Endothelial cell (in vitro differentiated cells): ENCODE measurements around the gene FAM135A. TPM values are rescaled to one million over a fixed set of nuclear protein-coding genes. Genes with fewer than 3 reads are reported as not detected.

ENCODE experiments used
- DNase-seq: peaks from one replicate; pipeline ENCODE4 v3.0.0; 2021; ENCODE audit warnings: low spot score
- H3K27ac Mint-ChIP-seq: one replicate; pipeline ENCODE4 v1.8.0; 2021; ENCODE audit warnings: mixed read lengths, inconsistent platforms; ENCODE audit not compliant: unreplicated experiment
- H3K27me3 Mint-ChIP-seq: one replicate; pipeline ENCODE4 v1.8.0; 2021; ENCODE audit warnings: mild to moderate bottlenecking, moderate library complexity, mixed read lengths, inconsistent platforms; ENCODE audit not compliant: unreplicated experiment
- H3K36me3 Mint-ChIP-seq: one replicate; pipeline ENCODE4 v1.8.0; 2021; ENCODE audit warnings: mild to moderate bottlenecking, low read depth, mixed read lengths, inconsistent platforms; ENCODE audit not compliant: unreplicated experiment
- H3K4me1 Mint-ChIP-seq: one replicate; pipeline ENCODE4 v1.8.0; 2021; ENCODE audit warnings: mild to moderate bottlenecking, mixed read lengths, inconsistent platforms; ENCODE audit not compliant: unreplicated experiment
- H3K4me3 Mint-ChIP-seq: one replicate; pipeline ENCODE4 v1.8.0; 2021; ENCODE audit warnings: mild to moderate bottlenecking, mixed read lengths, inconsistent platforms; ENCODE audit not compliant: unreplicated experiment
- H3K9me3 Mint-ChIP-seq: one replicate; pipeline ENCODE4 v1.8.0; 2021; ENCODE audit warnings: mixed read lengths, inconsistent platforms; ENCODE audit not compliant: unreplicated experiment
- total RNA-seq: library from RNA; stranded (reverse); fragmentation: NEBNext Ultra II Directional; extraction: Animal tissue kit (Norgen Biotek cat#: 25700); gene quantifications from one replicate; pipeline ENCODE4 v1.2.1, GENCODE V29; 2021; ENCODE audit not compliant: unreplicated experiment
- TF ChIP-seq, protein P1 (sequence below): fragments of 200-600 bp; sonication (generic); IDR thresholded peaks from one replicate; pipeline ENCODE4 v1.5.0; 2021; ENCODE audit warnings: antibody characterized with exemption; ENCODE audit not compliant: unreplicated experiment

Gene FAM135A
- total RNA-seq, 1 donor from 2014 or later = 31.2 TPM

DNA sequence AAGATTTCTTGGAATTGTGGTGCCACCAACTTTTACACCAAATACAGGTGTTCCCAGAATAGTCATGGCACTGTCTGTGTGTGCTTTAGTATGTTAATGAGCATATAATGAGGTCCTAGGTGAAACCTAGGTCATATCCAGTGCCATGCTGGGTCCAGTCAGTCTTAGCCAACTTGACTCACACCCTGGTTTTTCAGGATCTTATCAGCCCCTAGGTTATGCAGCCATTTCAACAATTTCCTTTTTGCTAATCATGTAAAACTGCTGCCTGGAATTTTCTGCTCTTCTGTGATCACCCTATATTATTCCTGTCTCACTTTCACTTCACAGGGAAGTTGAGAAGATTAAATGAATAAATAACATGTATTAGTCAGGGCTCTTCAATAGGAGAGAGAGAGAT lies 177.1 kb downstream of the FAM135A start:
- peaks cover 5% of the 10 kb centered on the region for H3K9me3 Mint-ChIP-seq
- H3K4me3 Mint-ChIP-seq = no peak overlapping the region
- no peak overlapping the region for H3K27ac Mint-ChIP-seq
- TF ChIP-seq, protein P1, sequence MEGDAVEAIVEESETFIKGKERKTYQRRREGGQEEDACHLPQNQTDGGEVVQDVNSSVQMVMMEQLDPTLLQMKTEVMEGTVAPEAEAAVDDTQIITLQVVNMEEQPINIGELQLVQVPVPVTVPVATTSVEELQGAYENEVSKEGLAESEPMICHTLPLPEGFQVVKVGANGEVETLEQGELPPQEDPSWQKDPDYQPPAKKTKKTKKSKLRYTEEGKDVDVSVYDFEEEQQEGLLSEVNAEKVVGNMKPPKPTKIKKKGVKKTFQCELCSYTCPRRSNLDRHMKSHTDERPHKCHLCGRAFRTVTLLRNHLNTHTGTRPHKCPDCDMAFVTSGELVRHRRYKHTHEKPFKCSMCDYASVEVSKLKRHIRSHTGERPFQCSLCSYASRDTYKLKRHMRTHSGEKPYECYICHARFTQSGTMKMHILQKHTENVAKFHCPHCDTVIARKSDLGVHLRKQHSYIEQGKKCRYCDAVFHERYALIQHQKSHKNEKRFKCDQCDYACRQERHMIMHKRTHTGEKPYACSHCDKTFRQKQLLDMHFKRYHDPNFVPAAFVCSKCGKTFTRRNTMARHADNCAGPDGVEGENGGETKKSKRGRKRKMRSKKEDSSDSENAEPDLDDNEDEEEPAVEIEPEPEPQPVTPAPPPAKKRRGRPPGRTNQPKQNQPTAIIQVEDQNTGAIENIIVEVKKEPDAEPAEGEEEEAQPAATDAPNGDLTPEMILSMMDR = no peak
- no peak for DNase-seq
- peaks cover 6% of the 10 kb centered on the region for H3K36me3 Mint-ChIP-seq
- H3K4me1 Mint-ChIP-seq = no peaks in the 10 kb centered on the region
- H3K27me3 Mint-ChIP-seq = peaks cover 1% of the 10 kb centered on the region

DNA sequence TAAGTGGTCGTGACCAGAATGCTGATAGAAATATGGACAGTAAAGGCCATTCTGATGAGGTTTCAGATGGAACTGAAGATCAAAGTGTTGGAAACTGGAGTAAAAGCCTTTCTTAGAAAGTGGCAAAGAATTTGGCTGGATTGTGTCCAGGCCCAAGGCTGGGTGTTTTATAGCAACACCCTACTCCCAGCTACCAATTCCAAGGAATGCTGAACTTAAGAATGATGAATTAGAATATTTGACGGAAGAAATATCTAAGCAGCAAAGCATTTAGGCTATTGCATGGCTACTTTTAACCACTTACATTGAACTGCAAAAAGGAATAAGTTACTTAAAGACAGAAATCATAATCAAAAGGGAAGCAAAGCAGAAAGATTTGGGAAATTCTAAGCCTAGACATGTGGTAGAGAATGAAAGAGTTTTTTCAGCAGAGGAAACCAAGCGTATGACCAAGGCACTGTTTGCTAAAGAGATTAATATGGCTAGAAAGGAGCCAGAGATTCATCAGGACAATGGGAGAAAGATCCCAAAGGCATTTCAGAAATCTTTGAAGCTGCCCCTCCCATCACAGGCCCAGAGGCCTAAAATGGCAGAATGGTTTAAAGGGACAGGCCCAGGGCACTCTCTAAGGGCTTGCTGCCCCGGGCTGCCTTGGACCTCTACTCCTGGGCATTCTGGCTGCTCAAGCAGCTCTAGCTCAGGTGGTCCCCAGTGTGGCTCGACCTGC lies 179.2 kb downstream of the FAM135A start:
- H3K36me3 Mint-ChIP-seq = peaks cover 6% of the 10 kb centered on the region
- H3K27me3 Mint-ChIP-seq = peaks cover 1% of the 10 kb centered on the region
- DNase-seq = no peak
- H3K4me1 Mint-ChIP-seq = no peaks in the 10 kb centered on the region
- H3K4me3 Mint-ChIP-seq = no peak overlapping the region
- H3K9me3 Mint-ChIP-seq = peaks cover 5% of the 10 kb centered on the region
- TF ChIP-seq, protein P1 = no peak
- H3K27ac Mint-ChIP-seq = no peak overlapping the region

DNA sequence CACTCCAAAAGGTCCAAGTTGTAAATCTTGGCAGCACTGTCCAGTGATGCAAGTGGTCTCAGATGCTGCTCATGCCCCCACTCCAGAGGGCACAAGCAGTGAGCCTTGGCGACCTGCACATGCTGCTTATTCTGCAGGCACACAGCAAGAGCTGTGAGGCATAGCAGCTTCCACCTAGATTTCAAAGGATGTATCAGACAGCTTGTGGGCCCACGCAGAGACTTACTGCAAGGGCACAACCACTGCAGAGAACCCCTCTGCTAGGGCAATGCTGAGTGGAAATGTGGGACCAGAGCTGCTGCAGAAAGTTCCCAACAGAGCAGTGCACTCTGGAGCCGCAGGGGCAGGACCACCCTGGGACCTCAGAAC lies 179.8 kb downstream of the FAM135A start:
- TF ChIP-seq, protein P1 = no peak
- no peak for DNase-seq
- no peak overlapping the region for H3K4me3 Mint-ChIP-seq
- H3K9me3 Mint-ChIP-seq = peaks cover 5% of the 10 kb centered on the region
- peaks cover 1% of the 10 kb centered on the region for H3K27me3 Mint-ChIP-seq
- no peaks in the 10 kb centered on the region for H3K4me1 Mint-ChIP-seq
- peaks cover 6% of the 10 kb centered on the region for H3K36me3 Mint-ChIP-seq
- H3K27ac Mint-ChIP-seq = no peak overlapping the region

DNA sequence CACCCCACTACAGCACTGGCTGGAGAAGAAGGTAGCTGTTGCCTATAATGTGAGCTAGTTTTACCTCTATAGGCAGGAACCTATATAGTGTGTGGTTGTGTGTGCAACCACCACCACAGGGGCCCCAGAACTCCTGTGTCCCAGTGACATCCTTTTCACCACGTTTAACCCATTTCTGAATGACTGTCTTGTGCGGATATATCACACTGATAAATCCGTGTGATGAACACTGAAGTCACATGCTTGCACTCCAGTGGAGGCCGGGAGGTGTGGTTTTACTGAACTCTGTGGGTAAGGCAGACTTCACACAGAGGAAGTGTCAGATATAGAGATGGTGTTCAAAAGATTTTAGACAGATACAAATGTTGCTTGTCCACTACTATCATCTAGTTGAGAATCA lies 185.9 kb downstream of the FAM135A start:
- Mint-ChIP-seq H3K27me3 (no peaks in the 10 kb centered on the region), H3K4me1 (no peaks in the 10 kb centered on the region), H3K27ac (no peak overlapping the region), H3K9me3 (peaks cover 2% of the 10 kb centered on the region), H3K36me3 (peaks cover 10% of the 10 kb centered on the region), H3K4me3 (no peak overlapping the region)
- TF ChIP-seq, protein P1 = no peak
- DNase-seq = no peak

DNA sequence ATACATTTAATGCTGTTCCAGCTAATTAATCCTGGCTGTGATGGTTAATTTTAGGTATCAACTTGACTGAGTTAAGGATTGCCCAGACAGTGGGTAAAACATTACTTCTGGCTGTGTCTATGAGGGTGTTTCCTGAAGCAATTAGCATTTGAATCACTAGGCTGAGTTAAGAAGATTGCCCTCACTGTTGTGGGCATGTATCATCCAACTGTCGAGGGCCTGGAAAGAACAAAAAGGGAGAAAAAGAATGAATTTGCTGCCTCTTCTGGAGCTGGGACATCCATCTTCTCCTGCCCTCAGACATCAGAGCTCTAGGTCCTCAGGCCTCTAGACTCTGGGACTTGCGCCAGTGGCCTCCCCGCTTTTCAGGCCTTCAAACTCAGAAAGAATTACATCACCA lies 187.7 kb downstream of the FAM135A start:
- no peak overlapping the region for H3K4me3 Mint-ChIP-seq
- no peaks in the 10 kb centered on the region for H3K9me3 Mint-ChIP-seq
- no peaks in the 10 kb centered on the region for H3K4me1 Mint-ChIP-seq
- TF ChIP-seq, protein P1 = no peak
- H3K27me3 Mint-ChIP-seq = no peaks in the 10 kb centered on the region
- no peak overlapping the region for H3K27ac Mint-ChIP-seq
- DNase-seq = no peak
- H3K36me3 Mint-ChIP-seq = peaks cover 8% of the 10 kb centered on the region
